ENCODE measurements around the gene BAIAP3. TPM values are rescaled to one million over a fixed set of nuclear protein-coding genes. Genes with fewer than 3 reads are reported as not detected.

Gene BAIAP3
- total and polyA plus RNA-seq, 2 of the 4 experiments (the other 2 are of a cell fraction) = 0.36 to 0.65 TPM

DNA sequence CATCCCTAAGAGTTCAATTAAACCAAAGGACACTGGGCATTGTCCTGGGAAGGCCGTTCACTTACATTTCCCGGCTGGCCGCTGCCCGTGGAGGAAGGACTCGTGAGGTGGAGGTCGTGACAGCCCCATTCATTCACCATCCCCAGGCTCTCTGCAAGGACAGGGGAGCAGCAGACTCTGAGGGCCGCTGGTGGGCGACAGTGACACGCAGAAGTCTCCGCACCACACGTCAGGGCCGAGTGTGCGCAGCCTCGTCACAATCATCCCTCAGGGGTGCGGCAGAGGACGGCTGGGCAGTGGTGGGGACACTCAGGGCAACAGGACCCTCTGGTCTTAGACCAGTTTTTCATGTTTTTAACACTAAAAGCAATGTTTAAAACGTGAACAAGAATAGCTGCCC is 59.4 kb downstream of the BAIAP3 start:
- Histone ChIP-seq H3K18ac (ENCODE audit: low read depth, low read length) (no peak overlapping the region), H3K9ac (ENCODE audit: low read depth, low read length) (no peak overlapping the region), H3K4me3 (ENCODE audit: insufficient read depth, low read depth, low read length) (no peak overlapping the region), H3K27me3 (ENCODE audit: control insufficient read depth, insufficient read depth, low read length) (no peaks in the 10 kb centered on the region), H3K36me3 (ENCODE audit: control insufficient read depth, insufficient read depth, low read length) (peaks cover 37% of the 10 kb centered on the region), H3K27ac (ENCODE audit: insufficient read depth, low read length) (no peak overlapping the region), H3K14ac (replicated peaks; ENCODE audit: low read depth, low read length) (no peak overlapping the region), H2BK120ac (ENCODE audit: low read depth, low read length) (no peak overlapping the region), H2AK5ac (ENCODE audit: low read depth, low read length) (no peak overlapping the region), H3K23ac (ENCODE audit: low read depth, low read length) (no peak overlapping the region), H2BK15ac (ENCODE audit: low read depth, low read length) (no peak overlapping the region), H2AK9ac (replicated peaks; ENCODE audit: low read depth, low read length, poor library complexity) (no peak overlapping the region), H2BK5ac (ENCODE audit: low read depth, low read length, poor library complexity, severe bottlenecking) (no peak overlapping the region), H4K8ac (ENCODE audit: low read depth in 2 of 2, low read length in 2 of 2) (no peak overlapping the region), H3K4ac (ENCODE audit: low read depth, low read length) (no peak overlapping the region), H3K9me3 (ENCODE audit: control insufficient read depth, insufficient read depth, low read length) (no peaks in the 10 kb centered on the region), H2AFZ (replicated peaks; ENCODE audit: low read length, poor library complexity) (no peak overlapping the region), H3K9me1 (ENCODE audit: insufficient read depth, low read length) (0 out of 2 replicates have a peak, but pooled peaks cover 2% of the 10 kb centered on the region), H4K20me1 (ENCODE audit: insufficient read depth, low read length) (no peaks in the 10 kb centered on the region), H3K56ac (ENCODE audit: extremely low read depth, insufficient read depth, low read length) (no peak overlapping the region), H3K4me2 (ENCODE audit: low read depth, low read length) (no peak overlapping the region), H4K91ac (ENCODE audit: insufficient read depth, low read depth, low read length) (no peak overlapping the region), H2BK20ac (ENCODE audit: low read depth, low read length) (no peak overlapping the region), H4K5ac (ENCODE audit: low read depth, low read length) (no peak overlapping the region), H3K4me1 (ENCODE audit: control insufficient read depth, insufficient read depth, low read length) (no peaks in the 10 kb centered on the region), H3K79me1 (ENCODE audit: low read depth in 1 of 2, low read length in 2 of 2) (no peaks in the 10 kb centered on the region; a peak in 1 of 4 replicates)
- CTCF ChIA-PET = no interaction called here
- BruUV-seq (replicated peaks) = no TSS peak
- no CpG with 5 or more reads among the region's 17 CpGs for WGBS, 2 experiments (ENCODE audit: extremely low coverage in 2 of 2, insufficient read length in 1 of 2)
- DNase-seq (no peak), ATAC-seq (ENCODE audit: low read depth) (no peak)
- intact Hi-C loops (cut with micrococcal nuclease) (no loop called here), in situ Hi-C loops (cut with MboI; ENCODE audit: low sequenced_read_pairs) (no loop called here), dilution Hi-C loops (cut with HindIII; ENCODE audit: low sequenced_read_pairs, unreplicated experiment) (no loop called here)
- POLR2A ChIA-PET (ENCODE audit: unreplicated experiment) = no interaction called here
- no peak for TF ChIP-seq MAFK (IDR thresholded peaks at IDR 0.05; ENCODE audit: low read depth, low read length)
- no peak for TF ChIP-seq SMC3 (IDR thresholded peaks at IDR 0.05; ENCODE audit: low read depth, low read length)
- TF ChIP-seq FOS (IDR thresholded peaks at IDR 0.05; ENCODE audit: low read depth, low read length) = no peak
- no peak for TF ChIP-seq RFX5 (IDR thresholded peaks at IDR 0.05; ENCODE audit: low read depth, low read length)
- TF ChIP-seq MXI1 (IDR thresholded peaks at IDR 0.05; ENCODE audit: borderline replicate concordance, low read depth, low read length) = no peak
- TF ChIP-seq, protein P1, sequence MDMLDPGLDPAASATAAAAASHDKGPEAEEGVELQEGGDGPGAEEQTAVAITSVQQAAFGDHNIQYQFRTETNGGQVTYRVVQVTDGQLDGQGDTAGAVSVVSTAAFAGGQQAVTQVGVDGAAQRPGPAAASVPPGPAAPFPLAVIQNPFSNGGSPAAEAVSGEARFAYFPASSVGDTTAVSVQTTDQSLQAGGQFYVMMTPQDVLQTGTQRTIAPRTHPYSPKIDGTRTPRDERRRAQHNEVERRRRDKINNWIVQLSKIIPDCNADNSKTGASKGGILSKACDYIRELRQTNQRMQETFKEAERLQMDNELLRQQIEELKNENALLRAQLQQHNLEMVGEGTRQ (IDR thresholded peaks at IDR 0.05; ENCODE audit: low read depth, low read length) = no peak
- no peak for TF ChIP-seq POLR2A (IDR thresholded peaks at IDR 0.05; ENCODE audit: low read depth, low read length)
- TF ChIP-seq RCOR1 (IDR thresholded peaks at IDR 0.05; ENCODE audit: insufficient replicate concordance, low read length) = no peak
- no peak for TF ChIP-seq BHLHE40 (IDR thresholded peaks at IDR 0.05; ENCODE audit: low read depth, low read length)
- TF ChIP-seq, protein P2, sequence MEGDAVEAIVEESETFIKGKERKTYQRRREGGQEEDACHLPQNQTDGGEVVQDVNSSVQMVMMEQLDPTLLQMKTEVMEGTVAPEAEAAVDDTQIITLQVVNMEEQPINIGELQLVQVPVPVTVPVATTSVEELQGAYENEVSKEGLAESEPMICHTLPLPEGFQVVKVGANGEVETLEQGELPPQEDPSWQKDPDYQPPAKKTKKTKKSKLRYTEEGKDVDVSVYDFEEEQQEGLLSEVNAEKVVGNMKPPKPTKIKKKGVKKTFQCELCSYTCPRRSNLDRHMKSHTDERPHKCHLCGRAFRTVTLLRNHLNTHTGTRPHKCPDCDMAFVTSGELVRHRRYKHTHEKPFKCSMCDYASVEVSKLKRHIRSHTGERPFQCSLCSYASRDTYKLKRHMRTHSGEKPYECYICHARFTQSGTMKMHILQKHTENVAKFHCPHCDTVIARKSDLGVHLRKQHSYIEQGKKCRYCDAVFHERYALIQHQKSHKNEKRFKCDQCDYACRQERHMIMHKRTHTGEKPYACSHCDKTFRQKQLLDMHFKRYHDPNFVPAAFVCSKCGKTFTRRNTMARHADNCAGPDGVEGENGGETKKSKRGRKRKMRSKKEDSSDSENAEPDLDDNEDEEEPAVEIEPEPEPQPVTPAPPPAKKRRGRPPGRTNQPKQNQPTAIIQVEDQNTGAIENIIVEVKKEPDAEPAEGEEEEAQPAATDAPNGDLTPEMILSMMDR (conservative IDR thresholded peaks at IDR 0.05; ENCODE audit: low read depth, low read length) = no peak
- no peak for TF ChIP-seq CEBPB (IDR thresholded peaks at IDR 0.05; ENCODE audit: low read depth, low read length)
- TF ChIP-seq RAD21 (IDR thresholded peaks at IDR 0.05; ENCODE audit: low read length) = no peak
- TF ChIP-seq NFE2L2 (IDR thresholded peaks at IDR 0.05; ENCODE audit: low read depth, low read length) = no peak

Measured in IMR-90 (cell line).